SK-N-SH (cell line): ENCODE results near the gene AFP. TPM values are rescaled to one million over a fixed set of nuclear protein-coding genes. Genes with fewer than 3 reads are reported as not detected.

Experiments used
- CTCF ChIA-PET: fragments of 300-600, 350-600 bp; formaldehyde crosslinking; extraction: SDS; loops from one replicate; lab custom pipeline; 2021; lab: Yijun Ruan, JAX
- POLR2A ChIA-PET: fragments of 350-600 bp; sonication (Branson Sonifier 250); formaldehyde crosslinking; extraction: SDS; loops from one replicate; lab custom pipeline; 2020; ENCODE audit warnings: antibody characterized with exemption, inconsistent platforms; lab: Yijun Ruan, JAX
- DNase-seq: peaks from one replicate; pipeline ENCODE4 v3.0.0; 2012
- H2AFZ ChIP-seq: fragments of 200-600 bp; sonication (generic); 2 replicates; pipeline ENCODE4 v1.8.1; 2016; ENCODE audit warnings: antibody characterized with exemption, mild to moderate bottlenecking, low read depth
- H3F3A ChIP-seq: fragments of 200-600 bp; sonication (generic); replicated peaks from 2 replicates; pipeline ENCODE3; 2016; ENCODE audit warnings: antibody characterized with exemption, mild to moderate bottlenecking; ENCODE audit not compliant: insufficient read depth
- H3K27ac ChIP-seq, 2 experiments: fragments of 200-500 bp in 1 of 2; fragments of 200-600 bp in 1 of 2; sonication (Bioruptor generic) in 1 of 2; sonication (generic), shearing (Covaris generic) in 1 of 2; 2 replicates each; pipeline versions ENCODE4 v1.5.1 to v1.6.1; 2014 to 2016; ENCODE audit warnings: low read depth in 2 of 2, inconsistent platforms in 1 of 2, low read length in 1 of 2, mild to moderate bottlenecking in 1 of 2, mixed read lengths in 1 of 2
- H3K27me3 ChIP-seq: fragments of 200-600 bp; sonication (generic), shearing (Covaris generic); 2 replicates; pipeline ENCODE4 v1.6.1; 2016; ENCODE audit warnings: mixed run types; ENCODE audit not compliant: insufficient read depth
- H3K36me3 ChIP-seq, 2 experiments: fragments of 200-500 bp in 1 of 2; fragments of 200-600 bp in 1 of 2; sonication (Bioruptor generic) in 1 of 2; sonication (generic) in 1 of 2; replicated peaks in 1 of 2; 2 replicates each; pipeline versions ENCODE3 to v1.5.1; 2014 to 2016; ENCODE audit warnings: low read length in 1 of 2, mild to moderate bottlenecking in 1 of 2; ENCODE audit not compliant: insufficient read depth in 2 of 2, control insufficient read depth in 1 of 2
- H3K4me1 ChIP-seq, 2 experiments: fragments of 200-500 bp in 1 of 2; fragments of 200-600 bp in 1 of 2; sonication (Bioruptor generic) in 1 of 2; sonication (generic), shearing (Covaris generic) in 1 of 2; 2 replicates each; pipeline versions ENCODE4 v1.5.1 to v1.6.1; 2014 to 2016; ENCODE audit warnings: low read depth in 1 of 2, low read length in 1 of 2, mixed run types in 1 of 2; ENCODE audit not compliant: insufficient read depth in 2 of 2, control insufficient read depth in 1 of 2
- H3K4me2 ChIP-seq: fragments of 200-600 bp; sonication (generic), shearing (Covaris generic); 2 replicates; pipeline ENCODE4 v1.6.1; 2017; ENCODE audit warnings: mixed run types
- H3K4me3 ChIP-seq, 2 experiments: fragments of 200-500 bp in 1 of 2; fragments of 200-600 bp in 1 of 2; sonication (Bioruptor generic) in 1 of 2; sonication (generic), shearing (Covaris generic) in 1 of 2; 2 replicates each; pipeline versions ENCODE4 v1.5.1 to v1.8.1; 2014 to 2016; ENCODE audit warnings: low read depth in 2 of 2, inconsistent platforms in 1 of 2, low read length in 1 of 2, mild to moderate bottlenecking in 1 of 2, mixed read lengths in 1 of 2, moderate library complexity in 1 of 2
- H3K79me2 ChIP-seq: fragments of 200-600 bp; sonication (generic); 2 replicates; pipeline ENCODE4 v1.8.1; 2017; ENCODE audit warnings: mild to moderate bottlenecking; ENCODE audit not compliant: insufficient read depth
- H3K9ac ChIP-seq: fragments of 200-600 bp; sonication (generic); 2 replicates; pipeline ENCODE4 v1.6.1; 2017; ENCODE audit warnings: mixed run types
- H3K9me2 ChIP-seq: fragments of 200-600 bp; sonication (generic); 2 replicates; pipeline ENCODE4 v1.6.1; 2017; ENCODE audit warnings: mixed run types
- H3K9me3 ChIP-seq: fragments of 200-600 bp; sonication (generic); 2 replicates; pipeline ENCODE4 v1.6.1; 2017; ENCODE audit warnings: mixed run types, mild to moderate bottlenecking, moderate library complexity
- H4K20me1 ChIP-seq: fragments of 200-600 bp; sonication (generic); 2 replicates; pipeline ENCODE4 v1.6.1; 2017; ENCODE audit warnings: mild to moderate bottlenecking, mixed run types; ENCODE audit not compliant: insufficient read depth
- ELF1 ChIP-seq: IDR thresholded peaks from 2 replicates; pipeline ENCODE4 v1.4.0; 2012
- IRF3 ChIP-seq: fragments of 150-350 bp; IDR thresholded peaks from 2 replicates; pipeline ENCODE4 v1.6.1; 2016; ENCODE audit warnings: mild to moderate bottlenecking, low read depth, low read length
- MEF2A ChIP-seq: IDR thresholded peaks from 2 replicates; pipeline ENCODE4 v1.4.0; 2012; ENCODE audit warnings: low read depth, borderline replicate concordance
- NFIC ChIP-seq: IDR thresholded peaks from 2 replicates; pipeline ENCODE4 v1.4.0; 2012; ENCODE audit warnings: borderline replicate concordance
- NRF1 ChIP-seq: IDR thresholded peaks from 2 replicates; pipeline ENCODE4 v1.6.1; 2012; ENCODE audit warnings: low read depth, mild to moderate bottlenecking, low read length
- RXRA ChIP-seq: IDR thresholded peaks from 2 replicates; pipeline ENCODE4 v1.4.0; 2012; ENCODE audit warnings: low read depth, mild to moderate bottlenecking, borderline replicate concordance
- SMC3 ChIP-seq: IDR thresholded peaks from 2 replicates; pipeline ENCODE4 v1.6.1; 2012; ENCODE audit warnings: low read depth, low read length, improper control_type of control experiment
- TAF1 ChIP-seq: IDR thresholded peaks from 2 replicates; pipeline ENCODE4 v1.6.1; 2012; ENCODE audit warnings: low read depth, mild to moderate bottlenecking, low read length, moderate library complexity, borderline replicate concordance
- TCF12 ChIP-seq: IDR thresholded peaks from 2 replicates; pipeline ENCODE4 v1.4.0; 2012
- TEAD4 ChIP-seq: IDR thresholded peaks from 2 replicates; pipeline ENCODE4 v1.4.0; 2012; ENCODE audit warnings: mild to moderate bottlenecking, borderline replicate concordance; ENCODE audit not compliant: insufficient read depth
- YY1 ChIP-seq: IDR thresholded peaks from 2 replicates; pipeline ENCODE4 v1.4.0; 2012; ENCODE audit warnings: low read depth, mild to moderate bottlenecking
- WGBS: methylation state at CpG from one replicate; pipeline ENCODE4 v1.1.6; 2017; ENCODE audit warnings: low lambda C conversion rate; 5-methylcytosine and 5-hydroxymethylcytosine counted together
- polyA plus RNA-seq, 3 experiments: library from polyadenylated mRNA; depleted of rRNA; stranded (reverse); fragments of >200 nt; gene quantifications; 2 replicates each; pipeline ENCODE4 v1.2.3, GENCODE V29; 2012
- TF ChIP-seq, protein P1 (sequence below): IDR thresholded peaks from 2 replicates; pipeline ENCODE4 v1.6.1; 2012; ENCODE audit warnings: mild to moderate bottlenecking, low read depth, low read length, moderate library complexity
- TF ChIP-seq, protein P2 (sequence below): IDR thresholded peaks from 2 replicates; pipeline ENCODE4 v1.4.0; 2012; ENCODE audit warnings: low read depth, borderline replicate concordance
- TF ChIP-seq, protein P3 (sequence below): IDR thresholded peaks from 2 replicates; pipeline ENCODE4 v1.4.0; 2012; ENCODE audit warnings: low read depth

The AFP gene
- polyA plus RNA-seq, 1 of the 3 experiments (the other 2 are of a cell fraction): 0.28 TPM

GRCh38 chr4:73459048-73459421 lies 23.0 kb downstream of the AFP start:
- no peaks in the 10 kb centered on the region; the same call in 1 of the 2 replicates for H3K27me3 ChIP-seq
- no peak overlapping the region for H3K4me2 ChIP-seq
- ChIA-PET POLR2A (no interaction called here), CTCF (interaction anchor here (0.5 to 1.1 kb wide), 2 partner anchors 13 to 473 kb away, joined by 3 to 5 read pairs; no protein-coding TSS in a partner anchor)
- H3K9me2 ChIP-seq: no peaks in the 10 kb centered on the region
- H3K9me3 ChIP-seq: no peaks in the 10 kb centered on the region
- H3K9ac ChIP-seq: no peak overlapping the region
- no peak overlapping the region for H2AFZ ChIP-seq
- H3K4me3 ChIP-seq: no peak overlapping the region
- DNase-seq: no peak
- no peaks in the 10 kb centered on the region for H4K20me1 ChIP-seq
- no peaks in the 10 kb centered on the region for H3F3A ChIP-seq
- H3K27ac ChIP-seq: no peak overlapping the region
- WGBS: 6% methylated on average over 3 of the region's 3 CpGs
- no peak for TF ChIP-seq IRF3
- no peak for TF ChIP-seq SMC3
- TF ChIP-seq, protein P1, sequence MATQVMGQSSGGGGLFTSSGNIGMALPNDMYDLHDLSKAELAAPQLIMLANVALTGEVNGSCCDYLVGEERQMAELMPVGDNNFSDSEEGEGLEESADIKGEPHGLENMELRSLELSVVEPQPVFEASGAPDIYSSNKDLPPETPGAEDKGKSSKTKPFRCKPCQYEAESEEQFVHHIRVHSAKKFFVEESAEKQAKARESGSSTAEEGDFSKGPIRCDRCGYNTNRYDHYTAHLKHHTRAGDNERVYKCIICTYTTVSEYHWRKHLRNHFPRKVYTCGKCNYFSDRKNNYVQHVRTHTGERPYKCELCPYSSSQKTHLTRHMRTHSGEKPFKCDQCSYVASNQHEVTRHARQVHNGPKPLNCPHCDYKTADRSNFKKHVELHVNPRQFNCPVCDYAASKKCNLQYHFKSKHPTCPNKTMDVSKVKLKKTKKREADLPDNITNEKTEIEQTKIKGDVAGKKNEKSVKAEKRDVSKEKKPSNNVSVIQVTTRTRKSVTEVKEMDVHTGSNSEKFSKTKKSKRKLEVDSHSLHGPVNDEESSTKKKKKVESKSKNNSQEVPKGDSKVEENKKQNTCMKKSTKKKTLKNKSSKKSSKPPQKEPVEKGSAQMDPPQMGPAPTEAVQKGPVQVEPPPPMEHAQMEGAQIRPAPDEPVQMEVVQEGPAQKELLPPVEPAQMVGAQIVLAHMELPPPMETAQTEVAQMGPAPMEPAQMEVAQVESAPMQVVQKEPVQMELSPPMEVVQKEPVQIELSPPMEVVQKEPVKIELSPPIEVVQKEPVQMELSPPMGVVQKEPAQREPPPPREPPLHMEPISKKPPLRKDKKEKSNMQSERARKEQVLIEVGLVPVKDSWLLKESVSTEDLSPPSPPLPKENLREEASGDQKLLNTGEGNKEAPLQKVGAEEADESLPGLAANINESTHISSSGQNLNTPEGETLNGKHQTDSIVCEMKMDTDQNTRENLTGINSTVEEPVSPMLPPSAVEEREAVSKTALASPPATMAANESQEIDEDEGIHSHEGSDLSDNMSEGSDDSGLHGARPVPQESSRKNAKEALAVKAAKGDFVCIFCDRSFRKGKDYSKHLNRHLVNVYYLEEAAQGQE: no peak
- TF ChIP-seq MEF2A: no peak
- TF ChIP-seq RXRA: no peak
- TF ChIP-seq YY1: no peak
- TF ChIP-seq TCF12: no peak
- TF ChIP-seq TAF1: no peak
- TF ChIP-seq NFIC: no peak
- TF ChIP-seq, protein P2, sequence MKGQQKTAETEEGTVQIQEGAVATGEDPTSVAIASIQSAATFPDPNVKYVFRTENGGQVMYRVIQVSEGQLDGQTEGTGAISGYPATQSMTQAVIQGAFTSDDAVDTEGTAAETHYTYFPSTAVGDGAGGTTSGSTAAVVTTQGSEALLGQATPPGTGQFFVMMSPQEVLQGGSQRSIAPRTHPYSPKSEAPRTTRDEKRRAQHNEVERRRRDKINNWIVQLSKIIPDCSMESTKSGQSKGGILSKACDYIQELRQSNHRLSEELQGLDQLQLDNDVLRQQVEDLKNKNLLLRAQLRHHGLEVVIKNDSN: no peak
- no peak for TF ChIP-seq NRF1
- no peak for TF ChIP-seq TEAD4
- no peak for TF ChIP-seq ELF1
- TF ChIP-seq, protein P3, sequence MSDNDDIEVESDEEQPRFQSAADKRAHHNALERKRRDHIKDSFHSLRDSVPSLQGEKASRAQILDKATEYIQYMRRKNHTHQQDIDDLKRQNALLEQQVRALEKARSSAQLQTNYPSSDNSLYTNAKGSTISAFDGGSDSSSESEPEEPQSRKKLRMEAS: no peak
- TF ChIP-seq, all 33 proteins: peak for 0
- H3K4me1 ChIP-seq: no peaks in the 10 kb centered on the region
- no peaks in the 10 kb centered on the region for H3K36me3 ChIP-seq
- no peaks in the 10 kb centered on the region for H3K79me2 ChIP-seq
